HG03135 (cell line): ENCODE measurements around the gene GJA4.

ENCODE experiments used
- ATAC-seq: cut with Tn5 transposase; IDR thresholded peaks from one replicate; pipeline ENCODE4 v1.9.1; 2021; ENCODE audit warnings: mild to moderate bottlenecking, moderate library complexity; ENCODE audit not compliant: unreplicated experiment

Gene GJA4

GRCh38 chr1:34829250-34829649 is 36.5 kb downstream of the GJA4 start:
- ATAC-seq: no peak

GRCh38 chr1:34831721-34832246 is 39.0 kb downstream of the GJA4 start:
- ATAC-seq: no peak

GRCh38 chr1:34833711-34834110 is 40.9 kb downstream of the GJA4 start:
- ATAC-seq: no peak

GRCh38 chr1:34839526-34840305 is 46.9 kb downstream of the GJA4 start:
- no peak for ATAC-seq

GRCh38 chr1:34840426-34840825 is 47.6 kb downstream of the GJA4 start:
- ATAC-seq: no peak

- no peak for ATAC-seq
Observed at GRCh38 chr1:34842073-34842472, 49.3 kb downstream of the GJA4 start.

- no peak for ATAC-seq
Observed at GRCh38 chr1:34842952-34843371, 50.2 kb downstream of the GJA4 start.

GRCh38 chr1:34843392-34844251 is 50.8 kb downstream of the GJA4 start:
- no peak for ATAC-seq

GRCh38 chr1:34844252-34844634 is 51.4 kb downstream of the GJA4 start:
- ATAC-seq: no peak
